Measurements from ENCODE around the gene SPECC1L. TPM values are rescaled to one million over a fixed set of nuclear protein-coding genes. Genes with fewer than 3 reads are reported as not detected.

Gene SPECC1L
- total and polyA plus RNA-seq, 9 donors: 19.3 to 94.4 (median 66.3) TPM

DNA sequence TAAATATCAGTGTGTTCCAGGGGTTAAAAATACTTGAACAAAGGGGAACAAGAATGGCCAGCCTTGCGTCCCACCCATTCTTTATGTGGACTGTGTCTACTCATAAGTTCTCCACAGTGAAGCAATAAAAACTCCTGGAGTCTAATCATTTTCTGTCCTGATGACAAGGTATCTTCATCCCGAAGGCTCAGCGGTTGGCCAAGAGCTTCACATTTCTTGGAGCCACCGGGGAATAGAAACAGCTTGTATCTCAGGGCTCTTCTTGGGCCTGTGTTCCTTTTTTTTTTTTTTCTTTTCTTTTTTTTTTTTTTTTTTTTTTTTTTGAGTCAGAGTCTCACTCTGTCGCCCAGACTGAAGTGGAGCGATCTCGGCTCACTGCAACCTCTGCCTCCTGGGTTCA is 119.9 kb downstream of the SPECC1L start:
- Histone ChIP-seq H3K4me3 (no peak overlapping the region), H3K27ac (no peak overlapping the region), H3K4me1 (ENCODE audit: insufficient read depth) (peaks cover 4% of the 10 kb centered on the region), H3K27me3 (no peaks in the 10 kb centered on the region), H3K36me3 (no peaks in the 10 kb centered on the region), H3K9me3 (no peaks in the 10 kb centered on the region)
- peak in 1 of 5 donors; percentile 57 for DNase-seq
- TF ChIP-seq, protein P1, sequence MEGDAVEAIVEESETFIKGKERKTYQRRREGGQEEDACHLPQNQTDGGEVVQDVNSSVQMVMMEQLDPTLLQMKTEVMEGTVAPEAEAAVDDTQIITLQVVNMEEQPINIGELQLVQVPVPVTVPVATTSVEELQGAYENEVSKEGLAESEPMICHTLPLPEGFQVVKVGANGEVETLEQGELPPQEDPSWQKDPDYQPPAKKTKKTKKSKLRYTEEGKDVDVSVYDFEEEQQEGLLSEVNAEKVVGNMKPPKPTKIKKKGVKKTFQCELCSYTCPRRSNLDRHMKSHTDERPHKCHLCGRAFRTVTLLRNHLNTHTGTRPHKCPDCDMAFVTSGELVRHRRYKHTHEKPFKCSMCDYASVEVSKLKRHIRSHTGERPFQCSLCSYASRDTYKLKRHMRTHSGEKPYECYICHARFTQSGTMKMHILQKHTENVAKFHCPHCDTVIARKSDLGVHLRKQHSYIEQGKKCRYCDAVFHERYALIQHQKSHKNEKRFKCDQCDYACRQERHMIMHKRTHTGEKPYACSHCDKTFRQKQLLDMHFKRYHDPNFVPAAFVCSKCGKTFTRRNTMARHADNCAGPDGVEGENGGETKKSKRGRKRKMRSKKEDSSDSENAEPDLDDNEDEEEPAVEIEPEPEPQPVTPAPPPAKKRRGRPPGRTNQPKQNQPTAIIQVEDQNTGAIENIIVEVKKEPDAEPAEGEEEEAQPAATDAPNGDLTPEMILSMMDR (IDR thresholded peaks at IDR 0.05): no peak
- TF ChIP-seq EP300 (IDR thresholded peaks at IDR 0.05): no peak
- no peak for TF ChIP-seq POLR2A (IDR thresholded peaks at IDR 0.05)
- intact Hi-C loops (cut with DNase I): no loop called here
- 36 to 59% (median 59%) methylated on average over 7 of the region's 7 CpGs for WGBS, 3 donors

DNA sequence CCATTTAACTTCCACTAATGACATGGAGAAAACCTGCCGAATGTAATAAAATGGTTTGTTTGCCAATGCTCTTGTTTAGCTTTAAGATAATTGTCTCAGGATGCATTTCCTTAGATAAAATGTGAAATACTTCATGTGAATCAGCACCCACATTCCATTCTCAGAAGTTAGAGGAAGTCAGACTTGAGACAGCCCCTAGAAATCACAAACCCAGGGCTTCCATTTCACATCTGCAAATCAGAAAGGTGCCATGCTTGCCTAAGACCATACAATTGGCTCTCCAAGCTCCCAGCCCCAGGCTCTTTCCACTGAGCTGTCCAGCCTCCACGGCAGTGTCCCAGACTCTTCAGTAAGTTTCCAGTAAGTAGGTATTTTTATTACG is 121.2 kb downstream of the SPECC1L start:
- Histone ChIP-seq H3K9me3 (no peaks in the 10 kb centered on the region), H3K4me3 (no peak overlapping the region), H3K27me3 (no peaks in the 10 kb centered on the region), H3K27ac (no peak overlapping the region), H3K36me3 (no peaks in the 10 kb centered on the region), H3K4me1 (ENCODE audit: insufficient read depth) (peaks cover 4% of the 10 kb centered on the region)
- no peak for DNase-seq
- no peak for TF ChIP-seq EP300 (IDR thresholded peaks at IDR 0.05)
- TF ChIP-seq POLR2A (IDR thresholded peaks at IDR 0.05): no peak
- TF ChIP-seq, protein P1 (IDR thresholded peaks at IDR 0.05): no peak
- intact Hi-C loops (cut with DNase I): no loop called here
- WGBS, 3 donors: 79 to 82% (median 80%) methylated on average over 3 of the region's 3 CpGs

DNA sequence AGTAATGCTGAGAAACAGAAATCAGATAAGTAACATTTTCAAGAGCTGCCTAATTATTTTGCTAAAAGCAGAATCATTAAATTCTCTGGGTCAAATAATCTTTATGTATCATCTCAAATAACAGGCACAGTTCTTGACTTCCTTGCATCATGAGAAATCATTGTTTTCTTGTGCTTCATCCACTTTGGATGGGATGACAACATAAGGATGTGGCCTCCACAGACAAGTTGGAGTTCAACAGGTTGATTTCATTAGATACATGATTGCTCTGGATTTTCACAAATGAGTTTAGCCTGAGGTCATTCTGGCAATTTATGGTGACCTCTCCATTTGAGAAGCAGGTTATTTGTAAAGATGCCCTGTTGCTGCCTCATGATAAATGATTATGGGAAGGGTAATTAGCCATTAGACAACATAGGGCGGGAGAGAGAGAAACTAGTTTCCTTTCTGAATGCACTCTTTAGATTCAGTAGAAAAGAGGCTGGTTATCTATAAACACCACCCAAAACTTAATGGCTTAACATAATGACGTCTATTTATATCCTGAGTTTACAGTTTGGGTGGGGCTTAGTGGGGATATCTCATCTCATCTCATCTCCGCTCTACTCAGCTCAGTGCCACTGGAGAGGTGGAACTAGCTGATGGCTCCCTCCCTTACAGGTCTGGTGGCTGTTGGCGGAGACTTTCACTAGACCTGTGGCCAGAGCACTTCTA is 121.7 kb downstream of the SPECC1L start:
- H3K27ac ChIP-seq: no peak overlapping the region
- no peaks in the 10 kb centered on the region for H3K27me3 ChIP-seq
- H3K4me1 ChIP-seq (ENCODE audit: insufficient read depth): peaks cover 4% of the 10 kb centered on the region
- no peak for DNase-seq
- intact Hi-C loops (cut with DNase I): no loop called here
- TF ChIP-seq POLR2A (IDR thresholded peaks at IDR 0.05) (no peak), EP300 (IDR thresholded peaks at IDR 0.05) (no peak)
- TF ChIP-seq, protein P1 (IDR thresholded peaks at IDR 0.05): no peak
- no peaks in the 10 kb centered on the region for H3K9me3 ChIP-seq
- H3K4me3 ChIP-seq: no peak overlapping the region
- no peaks in the 10 kb centered on the region for H3K36me3 ChIP-seq
- 93 to 96% (median 94%) methylated on average over 4 of the region's 4 CpGs for WGBS, 3 donors

DNA sequence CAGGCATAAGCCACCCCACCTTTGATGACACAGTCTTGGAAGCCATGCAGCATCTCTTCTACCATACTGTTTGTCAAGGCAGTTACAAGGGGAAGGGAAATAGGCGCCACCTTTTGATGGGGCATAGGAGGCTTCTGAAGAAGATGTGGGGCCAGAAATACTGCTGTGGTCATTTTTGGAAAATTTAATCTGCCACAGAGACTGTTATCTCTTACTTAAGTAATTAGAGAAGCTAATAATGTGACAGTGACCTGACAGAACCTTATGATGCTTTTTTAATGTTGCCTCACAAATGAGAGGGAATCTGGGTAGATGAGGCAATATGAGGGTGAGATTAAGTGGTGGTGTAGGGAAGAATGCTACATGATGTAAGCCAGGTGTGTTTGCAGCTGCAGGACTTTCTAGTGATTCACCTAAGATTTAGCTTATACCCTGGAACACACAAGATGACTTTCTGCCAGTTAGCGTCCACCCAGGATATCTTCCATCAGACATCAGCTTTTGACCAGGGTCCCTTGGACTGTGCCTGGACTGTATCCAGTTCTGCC is 122.5 kb downstream of the SPECC1L start:
- Histone ChIP-seq H3K4me1 (ENCODE audit: insufficient read depth) (peaks cover 4% of the 10 kb centered on the region), H3K27ac (no peak overlapping the region), H3K27me3 (no peaks in the 10 kb centered on the region), H3K4me3 (no peak overlapping the region), H3K36me3 (no peaks in the 10 kb centered on the region), H3K9me3 (no peaks in the 10 kb centered on the region)
- DNase-seq: no peak
- TF ChIP-seq EP300 (IDR thresholded peaks at IDR 0.05): no peak
- TF ChIP-seq, protein P1 (IDR thresholded peaks at IDR 0.05): no peak
- TF ChIP-seq POLR2A (IDR thresholded peaks at IDR 0.05): no peak
- WGBS, 3 donors: 91 to 97% (median 97%) methylated on average over 2 of the region's 2 CpGs
- intact Hi-C loops (cut with DNase I): no loop called here
